HFF-Myc (cell line): ENCODE results near the gene CEP135.

Experiments used
- DNase-seq: peaks from one replicate; pipeline ENCODE4 v3.0.0-alpha.2; 2011; ENCODE audit warnings: low read depth; ENCODE audit errors: extremely low read depth
- H3K4me3 ChIP-seq: replicated peaks from 2 replicates; pipeline ENCODE4 v1.5.1; 2011; ENCODE audit warnings: low read depth, mild to moderate bottlenecking, control low read depth, low read length
- CTCF ChIP-seq: IDR thresholded peaks from 2 replicates; pipeline ENCODE4 v1.5.1; 2012; ENCODE audit warnings: mild to moderate bottlenecking, low read depth, low read length, control low read depth; ENCODE audit errors: missing control alignments

CEP135 gene

GRCh38 chr4:56077676-56078075 lies 128.9 kb downstream of the CEP135 start:
- TF ChIP-seq CTCF, result no peak
- DNase-seq, result no peak
- H3K4me3 ChIP-seq, result no peak overlapping the region

DNA sequence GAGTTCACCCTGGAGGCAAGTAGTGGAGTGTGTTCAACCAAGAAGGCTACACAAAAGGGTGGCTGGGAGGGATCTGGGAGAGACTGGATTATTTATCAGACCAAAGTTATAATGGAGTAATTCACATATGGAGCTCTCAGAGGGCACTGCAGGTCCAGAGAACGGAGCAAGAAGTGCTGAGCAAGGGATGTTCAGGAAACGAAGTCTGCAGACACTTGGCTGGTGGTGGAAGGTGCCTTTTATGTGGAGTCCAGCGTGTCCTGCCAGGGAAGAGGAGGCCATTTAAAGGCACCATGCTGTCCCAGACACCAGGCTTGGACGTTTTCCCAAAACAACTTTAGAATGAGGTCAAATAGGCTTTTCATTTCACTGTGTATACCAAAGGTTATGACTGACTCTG lies 130.1 kb downstream of the CEP135 start:
- DNase-seq, result no peak
- no peak for TF ChIP-seq CTCF

DNA sequence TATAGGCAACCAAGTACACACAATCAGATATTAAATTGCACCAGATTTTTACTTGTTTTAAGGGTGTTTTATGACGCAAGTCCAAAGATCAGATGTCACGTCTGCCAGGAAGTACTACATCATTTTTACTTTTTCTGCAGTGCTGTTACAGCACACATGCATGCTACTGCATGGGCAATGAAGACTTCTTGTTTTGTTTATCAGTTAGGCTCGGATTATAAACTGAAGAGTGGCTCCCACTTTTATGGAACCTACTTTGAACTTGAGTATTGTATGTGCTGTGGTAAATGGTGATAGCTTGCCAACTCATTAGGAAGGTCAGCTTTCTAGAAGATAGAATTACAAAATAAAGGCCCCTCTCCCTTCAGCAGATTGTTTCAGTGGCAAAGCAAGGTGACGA lies 131.6 kb downstream of the CEP135 start:
- no peak for DNase-seq
- no peak for TF ChIP-seq CTCF
- H3K4me3 ChIP-seq, result no peak overlapping the region

More for the DNA sequence above, 130.1 kb downstream of the CEP135 start:
- no peak overlapping the region for H3K4me3 ChIP-seq

DNA sequence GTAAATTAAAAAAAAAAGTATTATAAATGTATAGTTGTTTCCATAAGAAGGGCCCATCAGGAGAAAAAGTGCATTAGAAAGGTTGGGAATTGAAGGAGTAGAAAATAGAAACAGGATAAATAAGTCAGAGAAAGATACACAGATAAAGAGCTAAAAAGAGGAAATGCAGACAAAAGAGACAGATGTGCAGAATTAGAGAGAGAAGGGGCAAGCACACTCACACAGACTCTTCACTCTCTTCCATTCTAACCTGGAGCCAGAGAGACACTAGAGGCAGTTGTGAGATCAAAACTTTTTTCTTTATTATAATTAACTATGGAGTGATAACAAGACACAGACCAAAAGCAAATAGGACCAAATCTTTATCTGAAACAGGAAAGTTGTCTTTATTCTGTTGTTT lies 134.1 kb downstream of the CEP135 start:
- no peak for TF ChIP-seq CTCF
- no peak for DNase-seq
- H3K4me3 ChIP-seq, result no peak overlapping the region
